ENCODE results near the gene PHLPP2.

Gene PHLPP2

GRCh38 chr16:71672803-71673581, 51.5 kb downstream of the PHLPP2 start:
- Histone ChIP-seq H3K27ac (no peak overlapping the region), H3K4me3 (no peak overlapping the region)

DNA sequence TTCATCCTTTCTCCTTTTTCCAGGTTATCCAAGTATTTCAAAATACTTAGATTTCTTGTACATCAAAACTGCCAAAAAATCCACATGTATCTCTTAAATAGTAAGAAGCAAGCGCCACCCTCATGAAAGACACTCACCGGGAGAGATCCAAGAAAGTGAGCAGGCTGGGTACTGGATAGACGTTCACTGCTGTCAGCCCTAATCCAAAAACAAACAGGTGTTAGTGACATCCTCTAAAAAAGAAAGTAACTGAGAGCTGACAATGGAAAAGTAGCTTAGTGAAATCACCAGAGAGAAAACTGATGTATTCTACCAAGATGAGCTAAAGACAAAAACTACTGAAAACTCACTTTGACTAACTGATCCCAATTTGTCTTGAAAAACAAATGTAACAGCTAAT, 52.4 kb downstream of the PHLPP2 start:
- Histone ChIP-seq H3K4me3 (no peak overlapping the region), H3K27ac (no peak overlapping the region)

DNA sequence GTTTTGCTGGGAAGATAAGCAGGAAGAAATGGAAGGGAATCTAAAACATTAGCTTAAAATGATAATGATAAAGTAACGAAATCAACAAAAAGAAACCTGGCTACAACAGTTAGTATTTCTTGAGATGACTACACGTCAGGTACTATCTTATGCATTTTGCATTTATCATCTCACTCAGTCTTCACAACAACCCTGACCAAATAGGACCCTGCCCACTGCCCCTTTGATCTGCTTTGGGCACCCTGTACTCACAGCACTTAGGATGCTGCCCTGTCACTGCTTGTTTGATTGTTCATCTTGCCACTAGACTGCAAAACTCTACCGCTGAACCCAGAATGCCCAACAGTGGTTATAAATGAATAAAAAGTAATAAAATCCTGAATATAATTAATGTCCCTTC, 53.3 kb downstream of the PHLPP2 start:
- no peak overlapping the region for H3K27ac ChIP-seq
- no peak overlapping the region for H3K4me3 ChIP-seq

DNA sequence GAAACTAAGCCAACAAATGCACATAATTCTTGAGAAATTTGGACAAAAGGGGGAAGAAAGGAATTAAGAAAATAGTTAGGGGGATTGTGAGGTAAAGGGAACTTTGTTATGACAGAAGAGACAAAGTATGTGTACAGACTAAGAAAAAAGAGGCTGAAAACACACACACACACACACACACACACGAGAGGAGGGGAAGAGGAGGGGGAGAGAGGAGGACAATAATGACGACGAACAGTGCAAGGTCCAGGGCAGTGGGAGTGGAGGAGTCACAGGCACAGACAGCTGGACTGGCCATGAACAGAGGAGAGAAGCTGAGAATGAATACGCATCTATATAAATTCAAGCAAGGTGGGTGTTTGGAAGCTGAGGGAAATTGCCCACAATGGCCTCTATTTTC, 54.0 kb downstream of the PHLPP2 start:
- Histone ChIP-seq H3K4me3 (no peak overlapping the region), H3K27ac (no peak overlapping the region)

DNA sequence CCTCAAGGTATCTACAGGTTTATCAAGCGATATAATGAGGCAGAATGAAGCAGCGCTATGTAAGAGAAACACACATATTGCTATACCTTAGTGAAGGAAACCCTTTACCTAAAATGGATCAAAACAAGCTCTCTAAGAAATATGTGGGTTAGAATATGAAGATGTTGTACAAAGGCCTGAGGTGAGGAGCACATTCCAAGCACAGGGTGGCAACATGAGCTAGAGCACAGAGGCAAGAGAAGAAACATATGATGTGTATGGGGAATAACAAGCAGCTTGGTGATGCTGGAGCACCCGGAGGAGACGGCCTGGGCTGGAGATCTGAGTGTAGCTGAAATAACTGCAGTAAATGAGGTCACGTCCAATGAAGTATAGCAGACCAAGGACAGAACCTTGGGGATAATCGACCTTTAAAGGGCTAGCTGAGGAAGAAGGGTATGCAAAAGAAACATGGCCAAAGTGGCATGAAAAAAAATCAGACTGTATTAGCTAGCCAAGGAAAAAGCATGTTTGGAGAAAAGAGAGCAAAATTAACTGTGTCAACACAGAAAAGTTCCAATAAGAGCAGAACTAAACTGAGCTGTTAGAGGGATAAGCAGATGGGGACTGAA, 54.5 kb downstream of the PHLPP2 start:
- Histone ChIP-seq H3K4me3 (no peak overlapping the region), H3K27ac (no peak overlapping the region)

- no peak overlapping the region for H3K4me3 ChIP-seq
- no peak overlapping the region for H3K27ac ChIP-seq
Measured at GRCh38 chr16:71666928-71667707, 57.4 kb downstream of the PHLPP2 start.

DNA sequence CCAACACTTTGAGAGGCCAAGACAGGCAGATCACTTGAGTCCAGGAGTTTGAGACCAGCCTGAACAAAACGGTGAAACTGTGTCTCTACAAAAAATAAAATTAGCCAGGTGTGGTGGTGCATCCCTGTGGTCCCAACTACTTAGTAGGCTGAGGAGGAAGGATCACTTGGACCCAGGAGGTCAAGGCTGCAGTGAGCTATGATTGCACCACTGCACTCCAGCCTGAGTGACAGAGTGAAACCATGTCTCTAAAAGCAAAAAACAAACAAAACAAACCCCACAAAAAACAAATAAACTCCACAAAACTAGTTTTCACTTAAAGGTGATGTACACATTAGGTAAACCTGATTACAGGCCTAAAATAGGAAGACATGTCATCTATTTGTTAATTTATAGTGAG, 58.2 kb downstream of the PHLPP2 start:
- no peak overlapping the region for H3K4me3 ChIP-seq
- H3K27ac ChIP-seq, result no peak overlapping the region

DNA sequence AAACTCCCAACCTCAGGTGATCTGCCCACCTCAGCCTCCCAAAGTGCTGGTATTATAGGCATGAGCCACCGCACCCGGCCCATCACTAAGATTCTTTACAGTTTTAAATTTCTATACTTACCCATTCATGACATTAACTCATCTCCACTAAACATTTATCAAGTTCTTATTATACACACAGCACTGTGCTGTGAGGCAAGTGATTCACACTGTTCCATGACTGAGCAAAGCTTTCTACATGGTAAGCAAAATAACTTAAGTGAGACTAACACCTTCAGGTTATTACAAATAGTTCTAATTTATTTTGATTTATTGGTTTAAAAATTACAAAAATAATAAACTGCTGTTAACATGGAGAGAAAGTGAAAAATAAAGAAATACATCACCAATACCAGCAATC, 65.0 kb downstream of the PHLPP2 start:
- no peak overlapping the region for H3K27ac ChIP-seq
- no peak overlapping the region for H3K4me3 ChIP-seq

GRCh38 chr16:71658771-71659170, 65.7 kb downstream of the PHLPP2 start:
- Histone ChIP-seq H3K4me3 (no peak overlapping the region), H3K27ac (no peak overlapping the region)

GRCh38 chr16:71649704-71650103, 74.8 kb downstream of the PHLPP2 start:
- Histone ChIP-seq H3K4me3 (no peak overlapping the region), H3K27ac (no peak overlapping the region)

GRCh38 chr16:71648921-71649320, 75.6 kb downstream of the PHLPP2 start:
- H3K4me3 ChIP-seq, result no peak overlapping the region
- H3K27ac ChIP-seq, result no peak overlapping the region

- no peak overlapping the region for H3K27ac ChIP-seq
- no peak overlapping the region for H3K4me3 ChIP-seq
Measured at GRCh38 chr16:71648162-71648561, 76.3 kb downstream of the PHLPP2 start.

GRCh38 chr16:71647391-71647790, 77.1 kb downstream of the PHLPP2 start:
- Histone ChIP-seq H3K4me3 (no peak overlapping the region), H3K27ac (no peak overlapping the region)

DNA sequence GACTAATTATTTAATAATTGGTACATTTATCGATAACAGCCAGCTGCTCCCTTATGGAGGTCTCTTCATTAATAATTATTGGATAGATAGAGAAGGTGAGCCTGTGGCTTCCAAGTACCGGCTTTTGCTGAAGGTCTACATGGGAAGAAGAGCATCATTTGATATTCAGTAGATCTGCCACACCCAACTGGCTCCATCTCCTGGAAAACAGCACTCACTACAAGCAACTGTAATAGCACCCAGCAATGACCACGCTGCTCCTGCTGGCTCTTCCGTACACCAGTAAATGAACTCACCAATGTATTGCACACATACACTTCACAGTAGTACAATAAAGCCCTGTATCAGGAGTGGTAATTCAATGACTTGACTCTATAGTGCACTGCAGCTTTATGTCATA, 79.1 kb downstream of the PHLPP2 start:
- Histone ChIP-seq H3K27ac (no peak overlapping the region), H3K4me3 (no peak overlapping the region)

DNA sequence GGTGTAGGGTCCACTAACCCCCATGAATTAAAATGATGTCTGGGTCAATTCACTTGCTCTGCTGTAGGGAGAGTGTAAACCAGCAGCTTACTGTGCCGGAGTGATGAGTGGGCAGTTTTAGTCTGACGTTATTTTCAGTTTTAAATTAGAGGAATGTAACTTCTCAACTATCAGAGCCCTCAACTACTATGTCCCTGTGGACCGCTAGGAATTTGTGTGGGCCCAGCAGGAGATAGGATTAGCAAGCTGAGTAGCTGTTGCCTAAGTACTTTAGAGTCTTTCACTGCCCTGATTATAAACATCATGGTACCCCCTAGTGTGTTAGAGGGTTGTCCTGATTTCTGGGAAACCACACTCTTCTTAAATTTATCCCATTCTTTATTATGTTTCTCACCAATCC, 87.1 kb downstream of the PHLPP2 start:
- H3K27ac ChIP-seq, result no peak overlapping the region
- H3K4me3 ChIP-seq, result no peak overlapping the region

GRCh38 chr16:71635632-71636031, 88.9 kb downstream of the PHLPP2 start:
- H3K27ac ChIP-seq, result no peak overlapping the region
- no peak overlapping the region for H3K4me3 ChIP-seq

DNA sequence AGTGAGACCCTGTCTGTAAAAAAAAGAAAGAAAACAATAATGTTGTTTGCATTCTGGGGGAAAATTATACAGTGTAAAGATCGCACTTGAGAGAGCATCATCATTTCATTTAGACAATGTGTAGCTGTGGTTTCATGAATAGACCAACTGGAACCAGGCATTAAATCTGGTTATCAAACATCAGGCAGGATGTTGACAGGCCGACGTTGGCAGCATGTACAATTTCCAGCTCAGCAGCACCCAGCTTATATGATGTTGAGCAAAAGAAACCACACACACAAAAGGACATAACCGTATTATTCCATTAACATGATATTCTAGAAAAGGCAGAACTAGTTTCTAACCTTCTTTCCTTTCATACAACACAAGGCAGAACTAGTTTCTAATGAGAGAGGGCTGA, 92.7 kb downstream of the PHLPP2 start:
- no peak overlapping the region for H3K4me3 ChIP-seq
- no peak overlapping the region for H3K27ac ChIP-seq

- Histone ChIP-seq H3K4me3 (no peak overlapping the region), H3K27ac (no peak overlapping the region)
Measured at GRCh38 chr16:71630808-71631207, 93.7 kb downstream of the PHLPP2 start.

GRCh38 chr16:71629278-71630016, 95.1 kb downstream of the PHLPP2 start:
- no peak overlapping the region for H3K4me3 ChIP-seq
- H3K27ac ChIP-seq, result no peak overlapping the region

DNA sequence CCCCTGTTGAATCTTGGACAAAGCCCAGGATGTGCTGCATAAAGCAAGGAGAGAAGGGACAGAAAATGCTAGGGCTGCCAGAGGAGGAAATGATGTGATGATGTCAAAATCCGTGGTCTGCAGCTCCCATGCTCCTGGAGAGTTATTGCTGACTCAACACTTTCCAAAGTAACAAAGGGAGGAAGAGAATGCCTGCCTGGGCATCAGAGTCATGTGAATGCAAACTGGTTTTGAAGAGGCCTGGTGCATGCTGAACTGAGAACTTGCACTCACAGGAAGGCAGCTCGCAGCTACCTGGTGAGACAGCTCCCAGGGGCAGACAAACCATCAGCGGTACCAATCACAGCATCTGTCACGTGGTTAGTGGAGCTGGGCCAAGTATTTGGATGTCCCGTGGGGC, 95.7 kb downstream of the PHLPP2 start:
- H3K4me3 ChIP-seq, result no peak overlapping the region
- H3K27ac ChIP-seq, result peak overlapping the region in 1 of 21 experiments; percentile 18
